GM18502 (cell line): ENCODE data around the gene CRIM1.

Experiments
- ATAC-seq: cut with Tn5 transposase; IDR thresholded peaks from one replicate; pipeline ENCODE4 v1.9.1; 2021; ENCODE audit warnings: mild to moderate bottlenecking; ENCODE audit not compliant: unreplicated experiment, poor library complexity

The CRIM1 gene

GRCh38 chr2:36594849-36595248 is 239.3 kb downstream of the CRIM1 start:
- ATAC-seq, result no peak

GRCh38 chr2:36596397-36596796 is 240.8 kb downstream of the CRIM1 start:
- no peak for ATAC-seq

GRCh38 chr2:36597003-36597531 is 241.5 kb downstream of the CRIM1 start:
- ATAC-seq, result no peak

- peak; percentile 99 for ATAC-seq
Measured at GRCh38 chr2:36597532-36598377, 242.2 kb downstream of the CRIM1 start, which contains the start of gene FEZ2. TSS of gene FEZ2 (minus strand) at chr2:36598168. CDS start at chr2:36598142, 26 bp downstream.
